Immature natural killer cell (primary cell): ENCODE data around the gene RAB11FIP5. TPM values are rescaled to one million over a fixed set of nuclear protein-coding genes. Genes with fewer than 3 reads are reported as not detected.
"Not testable (repeated sequence)": the region's sequence is repeated elsewhere in the genome, so short reads cannot be mapped to it uniquely, and the experiment has no call there.

Source experiments
- DNase-seq, 3 donors: peaks; one replicate each; pipeline ENCODE4 v3.0.0; 2022; ENCODE audit warnings: mixed read lengths in 1 of 3
- H3K27ac Mint-ChIP-seq, 6 donors: one replicate each; pipeline ENCODE4 v1.8.0; 2020; ENCODE audit warnings: mixed read lengths in 6 of 6, mild to moderate bottlenecking in 5 of 6, inconsistent platforms in 4 of 6, moderate library complexity in 3 of 6
- H3K27me3 Mint-ChIP-seq, 3 donors: one replicate each; pipeline ENCODE4 v1.8.0; 2020 to 2021; ENCODE audit warnings: low read depth in 3 of 3, mild to moderate bottlenecking in 3 of 3, mixed read lengths in 3 of 3, moderate library complexity in 3 of 3, inconsistent platforms in 1 of 3
- H3K36me3 Mint-ChIP-seq, 3 donors: one replicate each; pipeline ENCODE4 v1.8.0; 2020; ENCODE audit warnings: mixed read lengths in 3 of 3, inconsistent platforms in 2 of 3, mild to moderate bottlenecking in 2 of 3
- H3K4me1 Mint-ChIP-seq, 2 donors: one replicate each; pipeline ENCODE4 v1.8.0; 2020; ENCODE audit warnings: inconsistent platforms in 2 of 2, mild to moderate bottlenecking in 2 of 2, mixed read lengths in 2 of 2, moderate library complexity in 1 of 2
- H3K4me3 Mint-ChIP-seq, 5 donors: one replicate each; pipeline ENCODE4 v1.8.0; 2020; ENCODE audit warnings: mild to moderate bottlenecking in 5 of 5, mixed read lengths in 5 of 5, inconsistent platforms in 3 of 5, moderate library complexity in 3 of 5
- H3K9me3 Mint-ChIP-seq, 6 donors: one replicate each; pipeline ENCODE4 v1.8.0; 2020; ENCODE audit warnings: mild to moderate bottlenecking in 6 of 6, mixed read lengths in 6 of 6, inconsistent platforms in 4 of 6, moderate library complexity in 3 of 6
- polyA plus RNA-seq, 3 donors: library from polyadenylated mRNA; unstranded; fragments of 300-500 nt; fragmentation: Illumina TruSeq; gene quantifications; one replicate each; pipeline ENCODE4 v1.2.3, GENCODE V29; 2021

The RAB11FIP5 gene
- 1 to 10 TPM; 3.7 to 6.6 (median 5.0) TPM for polyA plus RNA-seq

- H3K27me3 Mint-ChIP-seq, result peaks cover 3 to 10% (median 5%) of the 10 kb centered on the region in 3 donors
- peak; percentile 79 to 84 (median 81) for DNase-seq
- peaks cover 23% of the 10 kb centered on the region in 2 donors for H3K4me1 Mint-ChIP-seq
- peaks cover 0 to 1% (median 0%) of the 10 kb centered on the region in 6 donors for H3K9me3 Mint-ChIP-seq
- H3K4me3 Mint-ChIP-seq, result peak within 1 kb of the TSS; percentile 78 to 86 (median 86)
- no peaks in the 10 kb centered on the region for H3K36me3 Mint-ChIP-seq
- peak within 1 kb of the TSS; percentile 54 to 91 (median 80) for H3K27ac Mint-ChIP-seq
Observed at GRCh38 chr2:73112913-73113854, at the start of gene RAB11FIP5. Gene RAB11FIP5 (minus strand): TSS chr2:73112948. CDS start chr2:73112777, 171 bp downstream.

GRCh38 chr2:73156539-73157124, 43.9 kb upstream of the RAB11FIP5 start:
- H3K4me1 Mint-ChIP-seq, result no peaks in the 10 kb centered on the region
- peak in 2 of 3 donors; percentile 15 to 46 for DNase-seq

GRCh38 chr2:73142937-73143336, 30.2 kb upstream of the RAB11FIP5 start:
- no peak overlapping the region for H3K4me3 Mint-ChIP-seq
- H3K9me3 Mint-ChIP-seq, result no peaks in the 10 kb centered on the region
- H3K4me1 Mint-ChIP-seq, result no peaks in the 10 kb centered on the region
- H3K27me3 Mint-ChIP-seq, result peaks cover 2 to 6% (median 4%) of the 10 kb centered on the region in 3 donors
- H3K27ac Mint-ChIP-seq, result no peak overlapping the region
- no peak for DNase-seq
- no peaks in the 10 kb centered on the region for H3K36me3 Mint-ChIP-seq

More at GRCh38 chr2:73156539-73157124, 43.9 kb upstream of the RAB11FIP5 start:
- no peaks in the 10 kb centered on the region for H3K9me3 Mint-ChIP-seq
- H3K27me3 Mint-ChIP-seq, result peaks cover 5 to 16% (median 12%) of the 10 kb centered on the region in 3 donors
- no peak overlapping the region for H3K4me3 Mint-ChIP-seq
- no peak overlapping the region for H3K27ac Mint-ChIP-seq
- no peaks in the 10 kb centered on the region for H3K36me3 Mint-ChIP-seq

- H3K27me3 Mint-ChIP-seq, result peaks cover 1 to 6% (median 2%) of the 10 kb centered on the region in 3 donors
- no peak overlapping the region for H3K27ac Mint-ChIP-seq
- no peak for DNase-seq
- H3K4me1 Mint-ChIP-seq, result no peaks in the 10 kb centered on the region
- no peak overlapping the region for H3K4me3 Mint-ChIP-seq
- no peaks in the 10 kb centered on the region for H3K9me3 Mint-ChIP-seq
- no peaks in the 10 kb centered on the region for H3K36me3 Mint-ChIP-seq
Observed at GRCh38 chr2:73141896-73142295, 29.1 kb upstream of the RAB11FIP5 start.

- H3K36me3 Mint-ChIP-seq, result no peaks in the 10 kb centered on the region
- no peak overlapping the region for H3K4me3 Mint-ChIP-seq
- no peak overlapping the region for H3K27ac Mint-ChIP-seq
- no peaks in the 10 kb centered on the region for H3K9me3 Mint-ChIP-seq
- H3K4me1 Mint-ChIP-seq, result no peaks in the 10 kb centered on the region
- no peak for DNase-seq
- peaks cover 2% of the 10 kb centered on the region in 3 donors for H3K27me3 Mint-ChIP-seq
Observed at GRCh38 chr2:73135236-73135635, 22.5 kb upstream of the RAB11FIP5 start.

- Mint-ChIP-seq H3K4me3 (no peak overlapping the region), H3K36me3 (no peaks in the 10 kb centered on the region), H3K9me3 (no peaks in the 10 kb centered on the region), H3K27me3 (peaks cover 2 to 4% (median 2%) of the 10 kb centered on the region in 3 donors), H3K4me1 (no peaks in the 10 kb centered on the region), H3K27ac (no peak overlapping the region)
- no peak for DNase-seq
Observed at GRCh38 chr2:73134471-73134870, 21.7 kb upstream of the RAB11FIP5 start.

- no peak overlapping the region for H3K4me3 Mint-ChIP-seq
- no peaks in the 10 kb centered on the region for H3K9me3 Mint-ChIP-seq
- peaks cover 2 to 5% (median 2%) of the 10 kb centered on the region in 3 donors for H3K27me3 Mint-ChIP-seq
Observed at GRCh38 chr2:73133566-73134197, 20.9 kb upstream of the RAB11FIP5 start.

GRCh38 chr2:73131807-73132206, 19.1 kb upstream of the RAB11FIP5 start:
- no peak for DNase-seq
- no peak overlapping the region for H3K4me3 Mint-ChIP-seq
- H3K36me3 Mint-ChIP-seq, result no peaks in the 10 kb centered on the region
- no peaks in the 10 kb centered on the region for H3K9me3 Mint-ChIP-seq
- no peak overlapping the region for H3K27ac Mint-ChIP-seq
- peaks cover 2 to 5% (median 2%) of the 10 kb centered on the region in 3 donors for H3K27me3 Mint-ChIP-seq
- H3K4me1 Mint-ChIP-seq, result no peaks in the 10 kb centered on the region

More at GRCh38 chr2:73133566-73134197, 20.9 kb upstream of the RAB11FIP5 start:
- Mint-ChIP-seq H3K4me1 (no peaks in the 10 kb centered on the region), H3K36me3 (no peaks in the 10 kb centered on the region), H3K27ac (peak overlapping the region in 1 of 6 donors; percentile 12)
- no peak for DNase-seq

- Mint-ChIP-seq H3K9me3 (no peaks in the 10 kb centered on the region), H3K4me1 (no peaks in the 10 kb centered on the region), H3K27ac (no peak overlapping the region), H3K36me3 (no peaks in the 10 kb centered on the region), H3K27me3 (peaks cover 2 to 7% (median 5%) of the 10 kb centered on the region in 3 donors), H3K4me3 (no peak overlapping the region)
- DNase-seq, result no peak
Observed at GRCh38 chr2:73130790-73131189, 18.0 kb upstream of the RAB11FIP5 start.

GRCh38 chr2:73128841-73129535, 16.2 kb upstream of the RAB11FIP5 start:
- Mint-ChIP-seq H3K4me3 (no peak overlapping the region), H3K27ac (no peak overlapping the region), H3K27me3 (peaks cover 2 to 13% (median 5%) of the 10 kb centered on the region in 3 donors), H3K36me3 (no peaks in the 10 kb centered on the region), H3K4me1 (no peaks in the 10 kb centered on the region), H3K9me3 (peaks cover 0 to 2% (median 0%) of the 10 kb centered on the region in 6 donors)
- no peak for DNase-seq

GRCh38 chr2:73122536-73122935, 9.8 kb upstream of the RAB11FIP5 start:
- H3K4me1 Mint-ChIP-seq, result no peaks in the 10 kb centered on the region
- H3K4me3 Mint-ChIP-seq, result no peak overlapping the region
- peaks cover 0 to 20% (median 2%) of the 10 kb centered on the region in 3 donors for H3K27me3 Mint-ChIP-seq
- no peak for DNase-seq
- H3K9me3 Mint-ChIP-seq, result peaks cover 0 to 2% (median 0%) of the 10 kb centered on the region in 6 donors
- no peaks in the 10 kb centered on the region for H3K36me3 Mint-ChIP-seq
- H3K27ac Mint-ChIP-seq, result no peak overlapping the region

- not testable (repeated sequence) for H3K4me3 Mint-ChIP-seq, H3K9me3 Mint-ChIP-seq, H3K36me3 Mint-ChIP-seq, DNase-seq, H3K27ac Mint-ChIP-seq, H3K4me1 Mint-ChIP-seq
- H3K27me3 Mint-ChIP-seq, result peaks cover 0 to 10% (median 2%) of the 10 kb centered on the region in 3 donors
Observed at GRCh38 chr2:73119611-73120239, 7.0 kb upstream of the RAB11FIP5 start.

- H3K4me3 Mint-ChIP-seq, result no peak overlapping the region
- no peaks in the 10 kb centered on the region for H3K4me1 Mint-ChIP-seq
- no peak overlapping the region for H3K27ac Mint-ChIP-seq
- DNase-seq, result no peak
- no peaks in the 10 kb centered on the region for H3K36me3 Mint-ChIP-seq
- no peaks in the 10 kb centered on the region for H3K9me3 Mint-ChIP-seq
- H3K27me3 Mint-ChIP-seq, result peaks cover 0 to 7% (median 3%) of the 10 kb centered on the region in 3 donors
Observed at GRCh38 chr2:73117441-73117840, 4.7 kb upstream of the RAB11FIP5 start.
